ENCODE measurements around the gene RABGEF1.
A peak's percentile ranks its signal among the peaks of the same experiment; 100 is the strongest.
"Not testable (repeated sequence)": the region's sequence is repeated elsewhere in the genome, so short reads cannot be mapped to it uniquely, and the experiment has no call there.

The RABGEF1 gene

DNA sequence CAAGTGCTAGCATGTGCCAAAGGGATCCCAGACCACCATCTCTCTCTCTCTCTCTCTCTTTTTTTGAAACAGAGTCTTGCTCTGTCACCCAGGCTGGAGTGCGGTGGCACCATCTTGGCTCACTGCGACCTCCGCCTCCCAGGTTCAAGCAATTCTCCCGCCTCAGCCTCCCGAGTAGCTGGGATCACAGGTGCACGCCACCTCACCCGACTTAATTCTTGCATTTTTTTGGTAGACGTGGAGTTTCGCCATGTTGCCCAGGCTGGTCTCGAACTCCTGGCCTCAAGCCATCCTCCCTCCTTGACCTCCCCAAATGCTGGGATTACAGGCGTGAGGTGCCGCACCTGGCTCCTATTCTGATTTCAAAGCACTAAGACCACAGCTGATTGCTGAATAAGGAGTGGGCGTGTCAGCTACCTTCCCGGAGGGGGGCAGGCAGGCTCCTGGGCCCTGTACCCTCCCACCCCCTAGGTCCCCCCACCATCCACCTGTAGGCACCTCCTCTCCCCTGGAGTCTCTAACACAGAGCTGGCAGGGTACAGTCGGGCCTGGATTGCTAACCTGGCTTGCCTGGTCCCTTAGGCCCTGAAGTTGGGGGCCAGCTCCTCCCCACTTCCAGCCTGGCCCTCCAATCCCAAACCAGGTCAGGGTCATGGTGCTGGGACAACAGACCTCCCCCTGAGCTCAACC, 74.8 kb downstream of the RABGEF1 start:
- DNase-seq (ENCODE audit: low spot score): not testable (repeated sequence)

DNA sequence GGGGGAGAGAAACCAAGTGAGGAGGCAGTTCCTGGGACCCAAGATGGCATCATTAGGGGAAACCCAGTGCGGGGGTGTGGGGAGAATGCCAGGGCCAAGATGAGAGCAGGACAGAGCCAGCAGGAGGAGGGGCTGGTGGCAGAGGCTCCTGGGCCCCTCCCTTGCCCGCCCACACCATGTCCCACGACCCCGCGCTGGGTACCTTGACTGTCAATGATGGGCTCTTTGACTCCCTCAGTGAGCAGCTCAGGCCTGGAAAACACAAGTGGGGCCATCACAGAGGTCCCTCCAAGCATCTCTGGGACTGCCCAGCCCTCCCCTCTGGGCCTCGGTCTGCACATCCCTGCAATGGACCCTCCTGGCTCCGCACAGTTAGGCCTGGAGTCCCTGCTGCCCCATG, 75.4 kb downstream of the RABGEF1 start:
- DNase-seq (ENCODE audit: low spot score): no peak

DNA sequence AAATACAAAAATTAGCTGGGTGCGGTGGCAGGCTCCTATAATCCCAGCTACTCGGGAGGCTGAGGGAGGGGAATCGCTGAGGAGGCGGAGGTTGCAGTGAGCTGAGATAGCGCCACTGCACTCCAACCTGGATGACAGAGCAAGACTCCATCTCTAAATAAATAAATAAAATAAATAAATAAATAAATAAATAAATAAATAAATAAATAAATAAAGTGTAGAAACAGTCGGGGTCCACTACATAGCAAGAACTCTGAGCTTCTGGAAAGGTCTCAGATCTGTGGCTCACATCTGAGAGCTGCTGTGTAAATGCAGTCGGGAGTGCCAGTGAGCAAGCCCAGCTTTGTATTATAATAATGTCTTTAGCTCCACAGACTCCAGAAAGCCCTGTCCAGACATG, 76.1 kb downstream of the RABGEF1 start:
- DNase-seq (ENCODE audit: low spot score): not testable (repeated sequence)

DNA sequence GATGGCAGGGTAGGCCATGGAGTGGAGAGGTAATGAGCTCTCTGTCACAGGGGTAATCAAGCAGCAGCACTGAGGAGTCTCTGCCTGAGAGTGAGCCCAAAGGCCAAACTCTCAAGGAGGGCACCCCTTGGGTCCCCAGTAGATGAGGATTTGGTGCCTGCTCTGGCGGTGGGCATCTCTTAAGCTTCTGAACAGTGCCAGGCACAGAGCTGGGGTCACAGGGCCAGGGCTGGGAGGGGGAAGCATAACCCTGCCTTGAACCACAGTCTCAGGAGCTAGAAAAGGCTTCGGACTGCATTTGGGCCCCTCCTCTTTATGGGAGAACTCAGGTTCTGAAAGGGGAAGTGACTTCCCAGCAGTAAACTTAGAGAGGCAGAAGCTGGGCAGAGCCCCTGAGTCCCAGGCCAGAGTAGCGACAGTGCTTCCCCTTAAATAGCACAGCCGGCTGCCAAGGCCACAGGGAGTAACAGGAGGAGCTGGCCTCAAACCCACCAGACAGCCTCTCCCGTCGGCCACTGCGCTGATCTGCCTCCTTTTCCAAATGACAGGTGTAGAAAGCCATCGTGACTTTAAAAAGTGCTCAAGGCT, 76.8 kb downstream of the RABGEF1 start:
- not testable (repeated sequence) for DNase-seq (ENCODE audit: low spot score)

DNA sequence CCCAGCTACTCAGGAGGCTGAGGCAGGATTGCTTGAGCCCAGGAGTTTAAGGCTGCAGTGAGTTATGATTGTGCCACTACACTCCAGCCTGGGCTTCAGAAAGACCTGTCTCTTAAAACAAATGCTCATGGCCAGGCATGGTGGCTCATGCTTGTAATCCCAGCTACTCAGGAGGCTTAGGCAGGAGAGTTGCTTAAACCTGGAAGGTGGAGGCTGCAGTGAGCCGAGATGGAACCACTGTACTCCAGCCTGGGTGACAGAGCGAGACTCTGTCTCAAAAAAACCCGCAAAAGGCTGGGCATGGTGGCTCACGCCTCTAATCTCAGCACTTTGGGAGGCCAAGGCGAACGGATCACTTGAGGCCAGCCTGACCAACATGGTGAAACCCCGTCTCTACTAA, 77.4 kb downstream of the RABGEF1 start:
- not testable (repeated sequence) for DNase-seq (ENCODE audit: low spot score)

DNA sequence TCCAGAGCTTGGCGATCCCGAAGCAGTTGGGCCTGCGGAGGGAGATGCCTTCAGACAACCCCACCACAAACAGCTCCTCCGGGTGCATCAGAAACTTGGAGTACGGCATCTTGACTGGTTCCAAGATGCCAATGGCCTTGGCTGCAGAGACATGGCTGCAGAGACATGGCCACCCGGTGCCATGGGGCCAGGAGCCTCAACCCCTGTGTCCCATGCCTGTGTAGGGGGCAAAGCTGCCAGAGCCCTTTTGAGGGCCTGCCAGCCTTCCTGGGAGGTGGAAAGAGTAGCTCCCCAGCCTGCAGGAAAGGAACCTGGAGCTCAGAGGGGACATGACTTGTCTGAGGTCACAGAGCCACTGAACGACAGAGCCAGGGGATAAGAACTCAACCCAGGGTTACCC, 83.5 kb downstream of the RABGEF1 start:
- no peak for DNase-seq (ENCODE audit: low spot score)

DNA sequence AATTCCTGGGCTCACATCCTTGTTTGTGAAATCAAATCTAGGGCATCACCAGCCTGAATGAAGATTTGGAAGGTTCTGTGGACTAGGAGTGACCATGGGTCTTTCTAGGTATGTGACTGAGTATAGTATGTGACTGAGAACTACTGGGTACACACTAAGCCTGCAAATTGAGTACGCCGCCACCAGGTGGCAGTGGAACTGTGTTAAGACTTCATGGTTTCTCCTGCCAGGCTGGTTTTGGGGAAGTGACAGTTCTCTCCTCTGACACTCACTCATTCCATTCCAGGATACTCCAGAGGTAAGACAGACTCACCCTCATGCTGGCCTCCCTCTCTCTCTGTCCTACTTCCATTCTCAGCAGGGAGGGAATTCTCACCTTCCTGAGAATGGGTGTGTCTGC, 85.0 kb downstream of the RABGEF1 start:
- peak; percentile 54 for DNase-seq (ENCODE audit: low spot score)

DNA sequence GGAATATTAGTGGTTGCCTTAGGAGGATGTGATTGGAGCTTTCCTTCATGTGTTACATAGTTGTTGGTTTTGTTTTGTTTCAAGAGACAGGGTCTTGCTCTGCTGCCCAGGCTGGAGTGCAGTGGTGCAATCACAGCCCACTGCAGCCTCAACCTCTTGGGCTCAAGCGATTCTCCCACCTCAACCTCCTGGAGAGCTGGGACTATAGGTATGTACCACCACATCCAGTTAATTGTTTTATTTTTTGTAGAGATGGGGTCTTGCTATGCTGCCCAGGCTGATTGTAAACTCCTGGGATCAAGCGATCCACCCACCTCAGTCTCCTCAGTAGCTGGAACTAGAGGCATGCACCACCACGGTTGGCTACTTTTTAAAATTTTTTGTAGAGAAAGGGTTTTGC, 86.1 kb downstream of the RABGEF1 start:
- no peak for DNase-seq (ENCODE audit: low spot score)

DNA sequence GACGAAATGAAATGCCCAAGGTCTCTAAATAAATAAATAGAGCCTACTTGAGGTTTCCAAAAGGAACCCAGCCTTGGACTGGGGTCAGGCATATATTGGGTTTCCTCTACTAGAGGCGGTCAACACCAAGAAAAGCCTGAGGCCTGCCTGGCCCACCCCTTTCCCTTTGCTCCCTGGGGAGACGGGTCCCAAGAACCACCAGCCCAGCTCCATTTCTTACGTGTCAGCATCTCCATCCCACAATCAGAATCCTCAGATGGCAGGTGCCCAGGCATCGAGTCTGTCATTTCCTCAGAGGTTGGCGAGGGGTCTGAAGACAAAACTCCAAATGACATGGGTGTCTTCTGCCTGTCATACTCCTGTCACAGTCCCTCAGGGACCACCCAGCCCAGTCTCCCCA, 90.4 kb downstream of the RABGEF1 start:
- DNase-seq (ENCODE audit: low spot score): not testable (repeated sequence)

DNA sequence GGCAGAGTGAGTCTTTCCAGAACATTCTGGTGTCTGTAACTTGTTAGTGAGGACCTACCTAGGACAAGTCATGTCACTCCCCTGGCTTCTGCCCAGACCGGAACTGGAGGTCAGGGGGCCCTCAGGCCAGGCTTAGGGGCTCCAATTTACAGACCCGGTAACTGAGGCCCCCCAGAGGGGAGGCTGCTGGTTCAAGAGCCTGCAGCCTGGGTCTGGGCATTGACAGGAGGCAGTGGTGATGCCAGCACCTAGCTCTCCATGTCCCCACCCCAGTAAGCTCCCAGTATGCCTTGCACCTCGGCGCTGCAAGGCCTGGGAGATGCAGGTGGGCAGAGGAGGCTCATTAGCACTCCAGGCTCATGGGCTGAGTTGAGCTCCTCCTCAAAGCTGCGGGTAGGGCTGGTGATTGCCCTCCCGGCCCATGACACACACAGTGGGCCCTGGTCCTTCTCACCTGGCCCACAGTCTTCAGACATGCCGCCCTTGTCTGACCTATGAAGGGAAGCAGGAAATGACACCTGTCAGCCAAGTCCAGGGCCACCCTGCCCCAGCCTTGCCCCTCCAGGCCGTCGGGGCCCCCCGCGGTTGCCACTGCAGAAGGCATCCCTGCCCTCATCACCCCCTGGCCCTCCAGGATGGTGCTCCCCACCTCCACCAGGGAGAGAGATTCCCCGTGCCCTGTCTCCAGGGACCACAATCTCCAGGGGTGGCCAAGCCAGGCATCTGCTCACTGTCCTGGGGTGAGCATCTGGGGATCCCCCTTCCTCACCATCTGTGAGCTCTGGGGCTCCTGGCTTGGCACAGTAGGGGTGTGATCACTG, 92.2 kb downstream of the RABGEF1 start:
- DNase-seq (ENCODE audit: low spot score): no peak

DNA sequence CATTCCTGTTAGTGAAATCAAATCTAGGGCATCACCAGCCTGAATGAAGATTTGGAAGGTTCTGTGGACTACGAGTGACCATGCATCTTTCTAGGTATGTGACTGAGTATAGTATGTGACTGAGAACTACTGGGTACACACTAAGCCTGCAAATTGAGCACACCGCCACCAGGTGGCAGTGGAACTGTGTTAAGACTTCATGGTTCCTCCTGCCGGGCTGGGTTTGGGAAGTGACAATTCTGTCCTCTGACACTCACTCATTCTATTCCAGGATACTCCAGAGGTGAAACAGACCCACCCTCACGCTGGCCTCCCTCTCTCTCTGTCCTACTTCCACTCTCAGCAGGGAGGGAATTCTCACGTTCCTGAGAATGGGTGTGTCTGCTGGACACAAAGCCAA, 96.5 kb downstream of the RABGEF1 start:
- peak; percentile 49 for DNase-seq (ENCODE audit: low spot score)

DNA sequence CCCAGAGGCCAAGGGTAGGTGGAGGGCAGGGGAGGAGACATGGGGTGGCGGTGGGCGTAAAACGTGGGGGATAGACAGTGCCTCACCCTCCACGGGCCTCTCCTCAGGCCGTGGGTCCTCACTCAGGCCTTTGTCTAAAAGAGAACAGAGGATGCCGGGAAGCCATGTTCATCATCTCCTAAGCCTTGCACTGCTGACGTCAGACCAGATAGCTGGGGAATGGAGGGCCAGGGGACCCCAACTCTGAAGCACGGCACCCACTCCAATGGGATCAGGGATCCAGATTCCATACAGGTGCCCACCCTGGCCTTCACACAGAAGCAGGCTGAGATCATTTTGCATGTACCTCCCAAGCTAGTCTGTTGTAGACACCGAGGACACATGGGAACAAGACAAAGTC, 97.1 kb downstream of the RABGEF1 start:
- DNase-seq (ENCODE audit: low spot score): no peak

DNA sequence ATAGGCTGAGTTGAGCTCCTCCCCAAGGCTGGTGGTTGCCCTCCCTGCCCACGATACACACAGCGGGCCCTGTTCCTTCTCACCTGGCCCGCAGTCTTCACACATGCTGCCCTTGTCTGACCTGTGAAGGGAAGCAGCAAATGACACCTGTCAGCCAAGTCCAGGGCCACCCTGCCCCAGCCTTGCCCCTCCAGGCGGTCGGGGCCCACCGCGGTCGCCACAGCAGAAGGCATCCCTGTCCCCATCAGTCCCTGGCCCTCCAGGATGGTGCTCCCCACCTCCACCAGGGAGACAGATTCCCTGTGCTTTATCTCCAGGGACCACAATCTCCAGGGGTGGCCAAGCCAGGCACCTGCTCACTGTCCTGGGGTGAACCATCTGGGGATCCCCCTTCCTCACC, 99.3 kb downstream of the RABGEF1 start:
- no peak for DNase-seq (ENCODE audit: low spot score)

DNA sequence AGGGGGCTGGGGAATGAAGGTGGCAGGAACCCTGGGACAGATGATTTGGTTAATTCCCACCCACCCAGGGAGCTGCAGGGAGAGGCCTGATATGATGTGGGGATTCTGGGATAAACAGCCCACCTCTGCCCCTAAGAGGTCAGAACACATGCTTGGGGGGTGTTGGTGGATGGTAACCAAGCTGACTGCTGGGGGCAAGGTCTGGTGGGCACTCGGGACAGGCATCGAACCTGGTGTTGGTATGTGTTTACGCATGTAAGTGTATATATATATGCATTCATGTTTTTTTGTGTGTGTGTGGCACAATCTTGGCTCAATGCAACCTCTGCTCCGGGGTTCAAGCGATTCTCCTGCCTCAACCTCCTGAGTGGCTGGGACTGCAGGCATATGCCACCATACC, 99.8 kb downstream of the RABGEF1 start:
- no peak for DNase-seq (ENCODE audit: low spot score)

DNA sequence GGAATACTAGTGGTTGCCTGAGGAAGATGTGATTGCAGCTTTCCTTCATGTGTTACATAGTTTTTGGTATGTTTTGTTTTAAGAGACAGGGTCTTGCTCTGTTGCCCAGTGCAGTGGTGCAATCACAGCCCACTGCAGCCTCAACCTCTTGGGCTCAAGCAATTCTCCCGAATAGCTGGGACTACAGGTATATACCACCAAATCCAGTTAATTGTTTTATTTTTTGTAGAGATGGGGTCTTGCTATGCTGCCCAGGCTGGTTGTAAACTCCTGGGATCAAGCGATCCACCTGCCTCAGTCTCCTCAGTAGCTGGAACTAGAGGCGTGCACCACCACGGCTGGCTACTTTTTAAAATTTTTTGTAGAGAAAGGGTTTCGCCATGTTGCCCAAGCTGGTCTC, 101.4 kb downstream of the RABGEF1 start:
- no peak for DNase-seq (ENCODE audit: low spot score)

DNA sequence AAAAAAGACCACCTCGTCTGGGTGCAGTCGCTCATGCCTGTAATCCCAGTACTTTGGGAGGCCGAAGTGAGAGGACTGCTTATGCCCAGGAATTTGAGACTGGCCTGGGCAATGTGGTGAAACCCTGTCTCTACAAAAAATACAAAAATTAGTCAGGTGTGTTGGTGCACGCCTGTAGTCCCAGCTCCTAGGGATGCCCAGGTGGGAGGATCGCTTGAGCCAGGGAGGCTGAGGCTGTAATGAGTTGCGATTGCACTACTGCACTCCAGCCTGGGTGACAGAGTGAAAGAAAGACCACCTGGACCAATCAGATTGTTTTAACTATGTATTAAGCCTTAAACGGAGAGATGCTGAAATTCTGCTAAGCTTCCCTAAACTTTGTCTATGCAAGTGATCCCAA, 103.0 kb downstream of the RABGEF1 start:
- not testable (repeated sequence) for DNase-seq (ENCODE audit: low spot score)

DNA sequence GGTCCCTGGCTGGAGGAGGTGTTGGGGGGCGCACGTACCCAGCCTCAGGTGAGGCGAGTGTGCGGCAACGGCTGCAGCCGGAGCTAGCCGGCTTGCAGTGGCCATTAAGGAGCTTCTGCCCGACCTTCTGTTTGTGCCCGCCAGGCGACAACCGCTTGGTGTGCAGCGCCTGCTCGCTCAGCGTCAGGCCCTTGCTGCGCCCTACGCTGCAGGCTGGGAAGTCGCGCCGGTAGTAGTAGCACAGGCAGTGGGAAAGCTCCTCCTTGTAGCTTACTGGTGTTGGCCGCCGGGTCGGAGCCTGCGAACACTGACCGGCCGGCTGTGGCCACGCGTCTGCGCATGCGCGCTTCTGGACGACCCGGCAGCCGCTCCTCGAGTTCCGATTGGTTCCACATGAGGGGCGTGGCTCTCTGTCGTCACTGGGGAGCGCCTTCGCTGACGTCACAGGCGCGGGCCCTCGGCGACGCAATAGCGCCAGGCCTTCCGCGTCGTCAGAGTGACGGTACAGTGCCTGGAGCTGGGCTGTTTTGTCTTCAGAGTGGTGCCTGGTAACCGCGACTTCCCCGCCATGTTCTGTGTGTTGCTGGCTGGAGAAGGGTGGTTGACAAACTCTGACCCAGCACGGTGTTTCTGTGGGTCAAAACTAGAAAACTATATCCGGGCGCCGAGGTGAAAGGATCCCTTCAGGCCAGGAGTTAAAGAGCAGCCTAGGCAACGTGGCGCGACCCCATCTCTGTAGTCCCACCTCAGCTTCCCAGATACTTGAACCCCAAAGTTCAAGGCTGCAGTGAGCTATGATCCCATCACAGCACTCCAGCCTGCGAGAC, 104.2 kb downstream of the RABGEF1 start:
- DNase-seq (ENCODE audit: low spot score): peak; percentile 98

DNA sequence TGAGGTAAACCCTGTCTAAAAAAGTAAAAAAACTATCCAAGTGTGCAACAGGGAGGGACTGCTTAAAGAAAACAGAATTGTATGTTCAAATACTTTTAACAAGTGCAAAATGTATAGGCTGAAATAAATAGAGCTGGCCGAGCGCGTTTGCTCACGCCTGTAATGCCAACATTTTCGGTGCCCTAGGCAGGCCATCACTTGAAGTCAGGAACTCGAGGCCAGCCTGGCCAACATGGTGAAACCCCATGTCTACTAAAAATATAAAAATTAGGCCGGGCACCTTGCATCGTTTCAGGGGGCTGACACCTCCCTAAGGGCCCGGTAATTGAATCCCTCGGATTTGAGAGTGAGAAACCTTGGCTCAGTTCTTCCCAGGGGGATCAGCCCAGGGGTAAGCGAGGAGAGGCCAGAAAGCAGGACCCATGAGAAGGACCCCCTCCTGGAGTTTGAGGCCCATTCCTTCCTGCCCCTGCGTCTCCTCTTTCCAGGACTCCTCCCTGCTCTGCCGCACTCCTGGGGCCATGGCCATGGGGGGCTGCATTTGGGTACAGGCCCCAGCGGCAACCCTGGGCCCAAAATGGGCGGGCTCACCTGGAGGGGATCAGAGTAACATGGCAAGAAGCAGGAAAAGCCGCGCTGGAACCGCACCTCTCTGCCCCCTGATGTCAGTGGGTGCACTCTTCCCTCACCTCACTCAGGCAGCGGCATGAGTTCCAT, 105.0 kb downstream of the RABGEF1 start:
- no peak for DNase-seq (ENCODE audit: low spot score)

DNA sequence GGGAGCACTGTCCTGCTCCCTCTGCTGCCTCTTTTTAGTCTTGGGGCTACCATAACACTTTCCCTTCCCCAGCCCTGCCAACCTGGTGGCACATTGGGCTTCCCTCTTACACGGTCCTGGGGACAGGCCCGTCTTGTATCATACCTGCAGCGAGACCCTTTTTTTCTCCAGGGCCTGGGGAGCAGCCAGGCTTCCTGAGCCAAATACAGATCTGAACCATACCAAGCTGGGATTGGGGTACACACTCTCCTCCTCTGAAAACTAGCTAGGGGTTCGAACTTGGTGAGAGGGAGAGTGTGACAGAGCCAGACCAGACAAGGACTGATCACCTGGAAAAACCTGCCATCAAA, 105.5 kb downstream of the RABGEF1 start:
- not testable (repeated sequence) for DNase-seq (ENCODE audit: low spot score)

DNA sequence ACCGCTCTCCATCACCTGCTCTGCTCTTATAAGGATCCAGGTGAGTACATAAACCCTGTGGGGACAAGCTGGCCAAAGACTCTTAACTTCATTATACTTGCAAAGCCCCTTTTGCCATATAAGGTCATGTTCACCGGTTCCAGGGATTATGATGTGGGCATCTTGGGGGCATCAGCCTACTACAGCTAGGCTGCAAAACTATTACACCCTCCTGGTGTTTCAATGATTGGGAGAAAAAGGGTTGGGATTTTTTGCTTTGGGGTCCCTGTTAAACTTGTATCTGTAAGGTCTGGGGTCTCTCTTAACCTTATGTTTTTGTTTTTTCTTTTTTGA, 107.0 kb downstream of the RABGEF1 start:
- DNase-seq (ENCODE audit: low spot score): not testable (repeated sequence)

DNA sequence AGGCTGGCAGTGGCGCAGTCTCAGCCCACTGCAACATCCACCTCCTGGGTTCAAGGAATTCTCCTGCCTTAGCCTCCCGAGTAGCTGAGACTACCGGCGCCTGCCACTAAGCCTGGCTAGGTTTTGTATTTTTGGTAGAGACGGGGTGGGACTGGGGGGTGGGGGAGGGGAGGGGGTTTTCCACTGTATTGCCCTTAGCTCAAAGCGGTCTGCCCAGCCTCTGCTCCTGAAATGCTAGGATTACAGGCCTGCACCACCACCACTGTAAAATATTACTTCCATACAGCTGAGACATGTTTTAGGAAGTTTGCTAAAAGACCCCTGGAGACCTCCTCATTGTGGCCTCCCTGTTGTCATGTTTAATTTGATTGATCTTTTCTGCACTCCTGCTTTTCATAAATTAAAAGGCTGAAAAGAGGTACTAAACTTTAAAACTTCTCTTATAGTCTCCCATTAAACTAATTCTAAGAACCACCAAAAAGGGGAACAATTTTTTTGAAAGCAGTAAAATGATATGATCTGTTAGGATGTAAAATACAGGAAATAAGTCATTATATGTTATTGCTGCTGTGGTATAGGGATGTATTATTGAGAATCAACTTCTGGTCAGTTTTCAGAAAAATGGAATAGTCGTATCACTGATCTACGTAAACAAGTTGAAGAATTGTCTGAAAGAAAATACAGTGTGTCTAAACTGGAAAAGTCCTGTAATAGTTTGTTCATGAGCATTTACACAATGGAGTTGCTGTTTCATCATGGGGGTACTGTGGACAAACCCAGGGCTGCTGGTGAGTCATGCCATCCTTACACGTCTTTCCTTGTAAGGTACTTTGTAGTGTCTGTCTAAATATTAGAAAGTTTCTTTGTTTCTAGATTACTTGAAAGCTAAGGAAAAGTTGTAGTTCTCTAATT, 107.6 kb downstream of the RABGEF1 start:
- peak; percentile 60 for DNase-seq (ENCODE audit: low spot score)

All from kidney tubule cell (primary cell).